Stimulated activated CD8-positive, alpha-beta memory T cell treated with anti-CD3 and anti-CD28 coated beads, Interleukin-7, amount 100 ng/mL, for 48 hours (primary cell): ENCODE data around the gene DIAPH3.

Experiments used
- DNase-seq, 2 donors: peaks; one replicate each; pipeline ENCODE4 v3.0.0-alpha.2; 2020; ENCODE audit warnings: low read depth in 1 of 2; ENCODE audit errors: extremely low read depth in 1 of 2

The DIAPH3 gene

DNA sequence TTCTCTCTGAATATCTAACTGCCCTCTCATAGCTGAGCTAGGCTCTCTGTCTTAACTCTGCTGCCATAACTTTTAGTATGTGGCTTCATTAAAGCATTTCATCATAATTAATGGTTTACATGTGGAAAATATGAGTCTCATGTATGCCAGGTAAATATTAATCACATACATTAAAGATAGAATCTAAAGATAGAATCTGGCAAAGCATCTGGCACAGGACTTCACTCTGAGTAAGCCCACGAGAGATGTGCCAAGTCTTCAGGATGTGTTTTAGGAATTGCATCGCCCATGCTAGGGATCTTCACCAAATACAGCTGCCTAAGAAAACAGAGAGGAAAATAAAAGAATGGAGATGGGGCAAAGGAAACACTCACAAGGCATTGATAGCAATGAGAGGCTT is 285.8 kb downstream of the DIAPH3 start:
- no peak for DNase-seq

DNA sequence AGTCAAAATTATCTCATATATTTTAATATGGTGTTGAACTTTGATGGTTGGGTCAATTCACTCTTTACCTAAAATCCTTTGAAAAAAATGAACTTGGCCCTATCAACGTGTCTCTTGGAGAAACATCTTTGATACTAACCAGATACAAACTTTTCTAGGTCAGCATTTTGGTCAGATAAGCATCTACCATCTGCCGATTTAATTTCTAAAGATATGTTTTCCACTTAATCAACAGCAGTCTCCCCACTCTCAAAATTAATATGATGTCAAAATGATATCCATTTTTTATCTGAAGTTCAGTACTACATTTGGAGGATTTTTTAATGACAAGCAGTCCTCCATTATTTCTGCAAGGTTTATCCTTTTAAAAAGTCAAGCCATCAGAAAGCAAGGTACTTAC is 288.8 kb downstream of the DIAPH3 start:
- DNase-seq = no peak

DNA sequence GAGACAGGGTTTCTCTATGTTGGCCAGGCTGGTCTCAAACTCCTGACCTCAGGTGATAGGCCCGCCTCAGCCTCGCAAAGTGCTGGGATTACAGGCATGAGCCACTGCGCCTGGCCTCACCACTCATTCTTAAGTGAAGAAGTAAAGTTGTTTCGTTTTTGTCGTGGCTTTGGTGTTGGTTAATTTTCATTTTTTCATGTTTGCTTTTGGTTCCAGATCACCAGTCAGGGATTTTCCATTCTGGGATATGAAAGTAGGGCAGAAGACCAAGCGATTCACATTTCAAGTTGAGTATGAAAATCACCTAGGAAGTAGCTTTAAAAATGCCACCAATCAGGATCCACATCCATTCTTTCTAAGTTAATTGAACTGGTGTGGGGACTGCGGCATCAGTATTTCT is 289.9 kb downstream of the DIAPH3 start:
- DNase-seq = no peak

DNA sequence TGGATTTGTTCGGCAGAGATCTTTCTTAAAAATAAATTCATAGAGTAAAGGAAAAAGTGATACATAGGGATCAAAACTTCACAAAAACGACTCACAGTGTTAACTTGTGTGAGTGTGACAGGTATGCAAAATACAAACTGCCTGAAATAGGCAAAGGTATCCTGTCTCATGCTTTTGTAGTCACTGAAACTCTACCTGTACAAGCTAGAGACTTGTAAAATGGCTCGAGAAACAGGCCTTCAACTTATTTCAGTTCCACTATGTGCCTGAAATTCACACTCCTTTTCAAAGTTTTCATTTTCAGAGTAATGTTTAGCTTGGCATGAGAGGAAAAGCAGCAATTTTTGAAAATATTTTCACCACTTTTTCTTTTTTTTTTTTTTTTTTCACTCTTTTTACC is 290.4 kb downstream of the DIAPH3 start:
- DNase-seq = no peak

DNA sequence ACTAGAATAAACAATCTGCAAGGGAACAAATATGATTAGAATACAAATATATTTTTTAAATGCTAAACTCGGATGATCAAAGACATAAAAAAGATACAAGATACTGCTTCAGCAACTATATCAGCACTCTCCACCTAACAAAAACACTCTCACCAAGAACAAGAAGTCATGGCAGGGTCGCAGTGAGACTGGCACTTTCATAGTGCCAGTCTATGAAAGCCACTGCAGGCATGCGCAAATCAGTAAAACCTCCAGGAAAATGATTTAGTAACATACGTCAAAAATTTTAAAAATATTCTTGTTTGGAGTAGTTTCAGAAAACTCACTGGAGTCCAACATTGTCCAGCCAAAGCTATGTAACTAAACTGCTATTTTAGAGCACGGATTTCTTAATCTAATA is 295.9 kb downstream of the DIAPH3 start:
- DNase-seq = no peak

DNA sequence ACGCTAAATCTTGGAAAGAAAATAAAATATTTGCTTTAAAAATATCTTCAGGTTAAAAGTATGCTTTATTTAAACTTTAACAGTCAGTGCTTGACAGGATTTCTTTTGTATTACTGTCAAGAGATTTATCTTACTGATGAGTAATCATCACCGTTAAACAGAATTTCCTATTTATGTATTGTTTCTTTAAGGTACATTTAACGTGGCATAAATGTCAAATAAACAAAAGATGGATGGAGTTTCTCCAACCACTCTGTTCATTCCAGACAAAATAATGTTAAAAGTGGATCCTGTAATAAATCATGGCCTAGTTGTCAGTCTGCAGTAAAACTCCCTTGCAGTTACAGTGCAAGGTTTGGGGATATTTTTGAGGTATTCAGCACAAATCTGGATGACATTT is 298.3 kb downstream of the DIAPH3 start:
- no peak for DNase-seq

DNA sequence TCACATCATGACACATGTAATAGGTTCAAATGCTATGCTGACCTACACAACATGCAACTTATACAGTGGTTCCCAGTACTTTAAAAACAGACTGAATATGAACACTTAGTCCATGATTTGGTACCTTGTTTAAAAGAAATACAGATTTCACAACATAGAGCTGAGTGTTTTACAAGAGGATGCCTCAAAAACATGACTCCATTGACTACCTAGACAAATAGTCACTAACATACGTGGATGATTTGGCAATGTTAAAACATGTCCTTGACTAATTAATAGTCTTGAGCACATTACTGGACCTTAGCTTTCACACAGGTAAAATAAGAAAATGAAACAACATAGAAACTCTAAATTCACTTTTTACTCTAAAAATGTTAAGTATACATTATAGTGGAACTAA is 300.1 kb downstream of the DIAPH3 start:
- DNase-seq = no peak

DNA sequence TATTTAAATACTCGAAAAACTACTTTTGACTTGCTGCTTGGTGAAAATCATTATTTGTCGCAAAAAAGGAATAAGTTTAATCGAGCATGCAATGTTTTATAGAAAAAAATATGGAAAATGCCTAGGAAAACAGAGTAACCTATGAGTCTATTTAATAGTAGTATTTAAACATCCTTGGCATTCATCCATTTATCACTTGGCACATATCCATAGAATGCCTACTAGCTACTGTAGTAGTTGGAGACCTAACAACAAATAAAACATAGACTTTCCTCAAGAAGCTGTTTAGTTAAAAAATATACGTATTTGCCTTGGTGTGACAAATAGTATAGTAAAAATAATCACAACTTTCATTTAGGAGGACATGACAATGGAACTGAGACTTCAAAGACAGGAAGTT is 302.1 kb downstream of the DIAPH3 start:
- no peak for DNase-seq

DNA sequence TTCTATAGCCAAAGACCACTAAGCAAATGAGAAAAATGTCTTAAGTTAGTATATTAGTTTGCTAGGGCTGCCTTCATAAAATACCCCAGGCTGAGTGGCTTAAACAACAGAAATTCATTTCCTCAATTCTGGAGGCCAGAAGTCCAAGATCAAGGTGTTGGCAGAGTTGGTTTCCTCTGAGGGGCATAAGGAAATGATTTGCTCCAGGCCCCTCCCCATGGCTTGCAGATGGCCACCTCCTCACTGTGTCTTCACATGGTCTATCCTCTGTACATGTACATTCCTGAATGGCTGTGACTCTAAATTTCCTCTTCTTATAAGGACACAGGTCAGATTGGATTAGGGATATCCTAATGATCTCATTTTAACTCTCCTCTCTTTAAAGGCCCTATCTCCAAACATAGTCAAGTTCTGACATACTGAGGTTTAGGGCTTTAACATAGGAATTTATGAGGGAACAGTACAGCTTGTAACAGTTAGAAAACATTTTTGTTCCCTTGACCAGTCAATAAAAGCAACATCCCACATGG is 307.4 kb downstream of the DIAPH3 start:
- DNase-seq = no peak

DNA sequence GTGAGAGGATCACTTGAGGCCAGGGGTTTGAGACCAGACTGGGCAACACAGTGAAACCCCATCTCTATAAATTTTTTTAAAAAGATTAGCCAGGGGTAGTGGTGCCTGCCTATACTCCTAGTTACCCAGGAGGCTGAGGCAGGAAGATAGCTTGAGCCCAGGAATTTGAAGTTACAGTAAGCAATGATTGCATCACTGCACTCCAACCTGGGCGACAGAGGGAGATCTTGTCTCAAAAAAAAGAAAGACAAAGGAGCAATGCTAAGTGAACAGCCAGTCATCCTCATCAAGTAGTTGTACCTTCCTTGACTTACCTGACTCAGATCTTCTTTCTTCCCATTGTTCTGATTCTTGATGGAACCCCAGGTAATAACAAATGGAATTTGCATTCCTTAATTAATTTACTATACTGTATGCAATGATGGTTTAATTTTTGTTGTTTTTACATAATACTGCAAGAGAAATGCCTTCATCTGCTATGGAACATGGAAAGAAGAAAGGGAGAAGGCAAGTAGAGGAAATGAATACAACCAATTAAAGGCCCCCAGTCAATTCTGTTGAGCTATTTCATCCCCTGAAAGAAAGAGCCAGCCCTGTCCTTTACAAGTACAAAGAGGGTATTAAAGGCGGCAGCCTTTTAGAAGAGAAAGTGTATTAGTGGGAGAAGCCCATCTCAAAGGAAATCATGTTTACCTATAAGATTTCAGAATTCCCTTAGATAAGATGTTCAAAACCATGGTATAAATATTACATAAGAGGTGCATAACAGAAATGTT is 316.7 kb downstream of the DIAPH3 start:
- DNase-seq = no peak

DNA sequence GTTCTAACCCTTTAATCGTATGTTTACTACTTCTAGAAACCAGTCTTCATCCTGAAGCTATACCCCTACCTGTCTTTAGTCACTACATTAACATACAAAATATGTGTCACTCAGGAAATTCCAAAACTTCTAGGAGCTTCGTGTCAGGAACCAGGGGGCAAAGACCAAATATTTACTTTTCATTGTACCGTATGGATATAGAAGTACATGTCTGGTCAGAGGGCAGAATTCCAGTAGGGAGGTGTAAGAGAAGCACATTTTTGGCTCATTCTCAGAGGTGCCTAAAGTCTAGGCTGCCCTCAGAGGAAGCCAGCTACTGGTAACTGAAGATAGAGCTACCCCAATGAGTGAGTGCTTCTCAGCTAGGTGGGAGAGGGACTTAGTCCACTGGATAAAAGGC is 320.7 kb downstream of the DIAPH3 start:
- DNase-seq = no peak

DNA sequence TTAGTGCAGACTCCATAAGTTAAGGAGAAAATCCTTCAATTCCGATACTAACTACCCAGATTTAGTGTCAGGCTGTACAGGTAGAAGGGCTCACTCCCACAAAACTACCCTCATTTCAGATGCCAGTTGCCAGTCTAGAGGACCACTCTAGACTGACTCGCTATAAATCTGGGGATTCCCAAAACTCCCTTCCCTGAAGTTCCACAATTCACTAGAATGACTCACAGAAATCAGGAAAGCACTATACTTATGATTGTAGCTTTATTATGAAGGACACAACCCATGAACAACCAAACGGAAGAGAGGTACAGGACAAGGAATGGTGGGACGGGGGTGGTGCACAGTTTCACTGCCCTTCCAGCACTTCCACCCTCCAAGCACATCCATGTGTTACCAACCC is 321.2 kb downstream of the DIAPH3 start:
- no peak for DNase-seq

DNA sequence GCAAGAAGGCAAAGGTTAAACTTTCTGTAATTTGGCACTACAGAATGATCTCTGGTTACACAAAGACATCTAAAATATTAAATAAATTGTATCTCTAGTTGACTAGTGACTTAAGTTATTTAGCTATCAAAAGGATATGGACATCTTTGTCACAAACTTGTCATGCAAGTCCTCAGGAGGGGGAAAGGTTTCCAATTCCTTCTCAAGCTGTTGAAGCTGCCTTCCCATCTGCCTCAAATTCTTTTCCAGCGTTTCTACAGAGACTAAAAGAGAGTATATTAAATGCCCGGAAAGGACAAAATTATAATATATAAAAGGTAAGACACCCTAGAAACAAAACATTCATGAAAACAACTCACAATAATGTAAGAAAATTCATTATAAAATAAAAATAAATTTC is 324.5 kb downstream of the DIAPH3 start:
- no peak for DNase-seq

DNA sequence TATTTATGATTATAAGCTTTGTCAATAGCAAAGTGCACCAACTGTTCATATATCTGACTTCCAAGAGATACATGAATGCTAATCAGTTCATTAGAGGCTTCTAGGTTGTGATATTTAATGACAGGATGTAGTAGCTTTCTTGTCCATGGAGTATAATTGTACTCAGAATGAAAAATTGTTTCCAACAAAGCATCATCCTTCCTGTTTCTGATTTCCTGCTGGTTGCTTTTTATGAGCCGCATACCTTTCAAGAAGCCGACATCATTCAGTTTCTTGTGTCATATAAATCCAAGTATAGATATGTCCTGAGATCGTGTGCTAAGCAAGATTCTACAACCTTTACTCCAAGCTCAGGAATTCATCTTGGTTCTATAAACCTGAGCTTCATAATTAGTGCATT is 326.6 kb downstream of the DIAPH3 start:
- no peak for DNase-seq

DNA sequence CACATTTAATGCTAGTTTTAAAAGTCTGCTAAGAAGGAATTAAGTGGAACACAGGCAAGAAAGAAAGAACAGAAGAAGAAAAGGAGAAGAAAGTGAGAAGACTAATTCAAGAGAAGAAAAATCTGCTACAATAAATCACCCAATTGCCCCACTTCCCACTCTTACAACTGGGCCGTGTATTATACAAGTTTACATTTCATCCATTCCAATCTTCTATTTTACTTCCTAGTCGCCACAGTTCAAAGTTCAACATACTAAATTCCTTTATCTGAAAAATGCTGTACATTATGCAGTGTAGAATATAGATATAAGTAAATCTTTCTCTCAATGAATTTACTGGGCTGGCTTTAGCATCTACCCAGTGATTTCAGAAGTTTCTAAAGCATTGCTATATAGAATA is 328.2 kb downstream of the DIAPH3 start:
- no peak for DNase-seq

DNA sequence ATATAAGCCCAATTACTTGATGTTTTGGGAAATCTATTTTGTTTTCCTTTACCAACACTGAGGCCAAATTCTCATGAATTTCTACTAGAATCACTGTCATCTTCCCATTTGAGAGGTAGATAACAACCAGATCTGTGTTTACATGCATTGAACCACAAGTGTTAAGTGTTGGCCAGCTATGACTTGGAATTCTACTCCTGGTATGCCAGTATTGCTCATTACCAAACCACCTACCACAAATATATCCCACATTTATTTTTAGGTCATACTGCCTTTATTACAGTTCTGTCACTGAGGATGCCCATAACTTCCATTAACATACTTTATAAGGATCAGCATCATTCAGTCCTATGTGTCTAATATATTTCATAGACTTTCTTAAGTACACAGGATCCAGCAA is 328.9 kb downstream of the DIAPH3 start:
- DNase-seq = no peak

DNA sequence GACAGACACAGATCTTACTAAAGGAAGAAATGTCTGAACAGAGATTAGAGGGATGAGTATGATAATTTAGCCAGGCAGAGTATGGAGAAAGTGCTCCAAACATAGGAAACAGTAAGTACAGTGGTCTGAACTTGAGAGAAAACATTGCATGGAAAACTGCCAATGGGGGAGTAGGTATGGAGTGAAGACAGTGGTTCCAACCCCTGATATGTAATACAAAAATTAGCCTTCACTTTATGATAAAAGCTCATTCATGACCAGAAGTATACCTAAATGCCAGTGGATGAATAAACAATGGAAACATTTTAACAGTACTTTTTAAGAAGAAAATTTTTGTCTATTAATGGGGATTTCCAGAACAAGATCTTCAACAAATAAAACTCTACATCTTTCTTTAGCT is 334.0 kb downstream of the DIAPH3 start:
- no peak for DNase-seq

DNA sequence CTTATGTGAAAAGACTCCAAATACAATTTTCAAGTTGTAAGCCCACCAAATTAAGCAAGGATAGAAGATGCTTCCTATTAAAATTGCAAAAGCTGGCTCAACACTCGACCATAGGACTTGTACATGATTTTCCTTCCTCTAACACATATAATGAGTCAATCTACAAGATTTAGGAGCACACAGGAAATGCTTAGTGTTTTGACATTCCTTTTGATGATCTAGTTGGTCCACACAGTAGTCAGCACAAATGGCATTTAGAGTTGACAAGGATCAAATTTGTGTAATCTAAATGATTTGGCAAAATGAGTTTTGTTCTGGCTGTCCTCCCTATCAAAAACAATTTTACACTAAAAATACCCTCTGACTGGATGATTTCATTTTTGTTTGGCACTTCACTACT is 340.2 kb downstream of the DIAPH3 start:
- DNase-seq = no peak

DNA sequence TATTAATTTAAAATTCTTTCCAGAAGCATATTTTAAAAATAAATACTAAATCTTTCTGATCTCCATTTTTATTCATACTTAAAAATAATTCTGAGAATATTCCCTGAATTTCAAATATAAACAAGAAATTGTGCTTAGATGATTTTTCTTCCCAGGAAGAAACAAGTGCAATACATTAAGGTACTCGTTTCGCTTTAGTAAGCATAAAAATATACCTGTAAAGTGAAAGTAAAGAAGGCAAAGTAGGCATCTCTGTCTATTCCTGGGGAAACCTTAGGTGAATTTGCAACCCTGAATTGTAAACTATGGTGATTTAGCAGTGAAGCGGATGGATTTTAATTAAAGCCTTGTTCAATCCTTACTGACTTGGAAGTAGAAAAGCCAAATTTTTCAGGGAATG is 354.2 kb downstream of the DIAPH3 start:
- DNase-seq = no peak

DNA sequence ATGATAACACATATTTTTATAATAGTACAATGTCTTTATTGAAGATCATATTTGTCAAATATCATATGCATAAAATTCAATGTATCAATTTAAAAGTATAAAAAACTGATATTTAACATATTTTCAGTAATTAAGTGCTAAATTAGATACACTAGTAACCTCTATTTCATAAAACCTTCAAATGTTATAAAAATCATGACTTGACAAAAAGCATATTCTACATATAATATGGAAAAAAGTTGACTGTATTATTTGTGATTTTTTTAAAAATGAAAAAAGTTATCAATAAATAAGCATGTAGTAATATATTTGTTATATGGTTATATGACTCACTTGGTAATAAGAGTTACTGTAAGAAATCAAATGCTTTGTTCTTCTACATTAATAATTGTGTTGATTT is 356.9 kb downstream of the DIAPH3 start:
- no peak for DNase-seq

DNA sequence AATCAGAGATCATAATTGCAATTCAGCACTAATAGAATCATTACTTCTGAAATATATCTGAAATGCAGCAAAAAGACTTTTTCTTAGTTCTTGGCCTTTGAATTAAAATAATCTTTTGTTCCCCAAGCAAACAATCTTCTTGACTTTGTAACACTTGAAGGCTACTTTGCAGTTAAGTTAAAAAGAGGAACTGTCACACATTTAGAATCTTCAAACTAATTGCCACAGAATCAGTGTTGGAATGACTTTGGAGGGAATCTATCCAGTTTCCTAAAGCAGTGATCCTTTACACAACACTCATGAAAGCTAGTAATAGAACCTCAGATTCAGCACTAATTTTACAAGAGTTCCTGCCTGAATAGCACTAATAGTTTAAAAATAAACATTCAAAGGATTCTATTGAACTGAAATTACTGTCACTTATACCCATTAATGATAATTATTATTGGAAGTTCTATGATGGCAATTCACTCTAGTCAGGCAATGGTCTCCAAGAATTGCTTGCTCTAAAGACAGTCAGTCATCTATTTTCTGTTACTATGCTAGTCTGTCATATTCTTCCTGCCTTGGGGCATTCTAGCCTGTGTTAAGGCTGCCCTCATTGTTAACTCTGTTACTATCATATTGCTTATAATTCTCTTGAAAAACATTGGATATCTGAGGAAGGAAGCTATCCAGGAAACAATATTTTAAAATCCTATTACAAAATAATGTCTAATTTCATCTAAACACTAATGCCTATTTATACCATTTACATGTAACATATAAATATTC is 362.4 kb downstream of the DIAPH3 start:
- DNase-seq = no peak

DNA sequence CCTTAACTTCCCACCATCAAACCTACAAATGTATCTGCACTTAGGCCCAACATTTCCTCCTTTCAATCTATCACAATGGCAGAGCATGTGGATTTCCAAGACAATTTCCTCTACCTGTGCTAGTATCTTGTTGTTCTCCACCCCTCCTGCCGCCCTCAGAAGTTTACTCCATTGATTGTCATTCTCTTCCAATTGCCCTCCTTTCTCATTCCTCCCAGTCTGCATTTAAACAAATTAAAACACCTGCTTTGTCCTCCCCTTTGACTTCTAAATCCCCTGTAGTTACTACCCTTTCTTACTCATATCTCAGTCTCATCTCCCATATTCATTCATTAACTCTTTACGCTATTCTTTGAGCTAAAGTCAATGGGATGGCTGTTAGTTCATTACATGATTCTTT is 370.6 kb downstream of the DIAPH3 start:
- no peak for DNase-seq
